GM23338 (cell line): ENCODE data around the gene SGCG. TPM values are rescaled to one million over a fixed set of nuclear protein-coding genes. Genes with fewer than 3 reads are reported as not detected.

Source experiments
- ATAC-seq: fragments of 200-7000 bp; cut with Tn5 transposase; 3 replicates; pipeline ENCODE4 v1.9.1; 2020
- DNase-seq: peaks from one replicate; pipeline ENCODE4 v3.0.0-alpha.2; 2015; ENCODE audit warnings: low spot score
- H2AFZ ChIP-seq: fragments of 200-600 bp; sonication (generic); 2 replicates; pipeline ENCODE4 v1.8.0; 2016; ENCODE audit warnings: antibody characterized with exemption, mild to moderate bottlenecking, moderate library complexity
- H3F3A ChIP-seq: fragments of 200-600 bp; sonication (generic); replicated peaks from 2 replicates; pipeline ENCODE4 v1.8.0; 2017; ENCODE audit warnings: antibody characterized with exemption, mixed run types, low read depth
- H3K27ac ChIP-seq: fragments of 200-600 bp; sonication (generic); 2 replicates; pipeline ENCODE4 v1.6.1; 2016; ENCODE audit warnings: low read depth
- H3K27me3 ChIP-seq: fragments of 200-600 bp; sonication (generic); 2 replicates; pipeline ENCODE4 v1.8.0; 2016; ENCODE audit warnings: mild to moderate bottlenecking, mixed run types, moderate library complexity; ENCODE audit not compliant: insufficient read depth
- H3K36me3 ChIP-seq: fragments of 200-600 bp; sonication (generic); 2 replicates; pipeline ENCODE4 v1.8.0; 2016; ENCODE audit warnings: mild to moderate bottlenecking; ENCODE audit not compliant: insufficient read depth
- H3K4me1 ChIP-seq: fragments of 200-600 bp; sonication (generic); 2 replicates; pipeline ENCODE4 v1.8.0; 2016; ENCODE audit warnings: mild to moderate bottlenecking, moderate library complexity; ENCODE audit not compliant: insufficient read depth
- H3K4me2 ChIP-seq: fragments of 200-600 bp; sonication (generic); 2 replicates; pipeline ENCODE4 v1.7.1; 2017; ENCODE audit warnings: mixed run types
- H3K4me3 ChIP-seq: fragments of 200-600 bp; sonication (generic); 2 replicates; pipeline ENCODE4 v1.6.1; 2016; ENCODE audit warnings: mixed run types
- H3K79me2 ChIP-seq: fragments of 200-600 bp; sonication (generic); replicated peaks from 2 replicates; pipeline ENCODE4 v1.8.0; 2017; ENCODE audit warnings: mild to moderate bottlenecking; ENCODE audit not compliant: insufficient read depth
- H3K9me2 ChIP-seq: fragments of 200-600 bp; sonication (generic); 2 replicates; pipeline ENCODE4 v1.8.0; 2017; ENCODE audit not compliant: insufficient read depth
- H4K20me1 ChIP-seq: fragments of 200-600 bp; sonication (generic); replicated peaks from 2 replicates; pipeline ENCODE4 v1.8.0; 2017; ENCODE audit warnings: mild to moderate bottlenecking; ENCODE audit not compliant: insufficient read depth
- H3K27ac Mint-ChIP-seq: 2 replicates; pipeline ENCODE4 v1.8.0; 2020; ENCODE audit warnings: inconsistent platforms, mild to moderate bottlenecking, moderate library complexity, mixed read lengths
- H3K27me3 Mint-ChIP-seq: 3 replicates; pipeline ENCODE4 v1.8.0; 2022; ENCODE audit warnings: low read depth, mild to moderate bottlenecking, moderate library complexity, mixed read lengths, inconsistent platforms; ENCODE audit not compliant: insufficient read depth, poor library complexity
- H3K36me3 Mint-ChIP-seq: 3 replicates; pipeline ENCODE4 v1.8.0; 2021; ENCODE audit warnings: low read depth, mild to moderate bottlenecking, inconsistent platforms, moderate library complexity, mixed read lengths
- H3K4me1 Mint-ChIP-seq: 3 replicates; pipeline ENCODE4 v1.8.0; 2020; ENCODE audit warnings: mild to moderate bottlenecking, inconsistent platforms, mixed read lengths
- H3K4me3 Mint-ChIP-seq: 3 replicates; pipeline ENCODE4 v1.8.0; 2021; ENCODE audit warnings: moderate library complexity, mild to moderate bottlenecking, inconsistent platforms, mixed read lengths
- H3K9me3 Mint-ChIP-seq: 3 replicates; pipeline ENCODE4 v1.8.0; 2020; ENCODE audit warnings: moderate library complexity, mild to moderate bottlenecking, inconsistent platforms, mixed read lengths
- EZH2phosphoT487 ChIP-seq: fragments of 200-600 bp; sonication (generic); IDR thresholded peaks from one replicate; pipeline ENCODE4 v1.8.1; 2018; ENCODE audit warnings: antibody characterized with exemption; ENCODE audit not compliant: unreplicated experiment
- JUNB ChIP-seq: IDR thresholded peaks from one replicate; pipeline ENCODE4 v1.6.1; 2016; ENCODE audit warnings: antibody characterized with exemption; ENCODE audit not compliant: unreplicated experiment
- NANOG ChIP-seq: IDR thresholded peaks from 2 replicates; pipeline ENCODE4 v1.6.1; 2016; ENCODE audit warnings: antibody characterized with exemption, borderline replicate concordance
- POLR2AphosphoS5 ChIP-seq: IDR thresholded peaks from 2 replicates; pipeline ENCODE4 v1.6.1; 2016; ENCODE audit warnings: antibody characterized with exemption, low read depth
- STAT1 ChIP-seq: IDR thresholded peaks from one replicate; pipeline ENCODE4 v1.6.1; 2016; ENCODE audit warnings: antibody characterized with exemption; ENCODE audit not compliant: unreplicated experiment
- ZNF114 ChIP-seq: fragments of 250-450 bp; sonication (Bioruptor Pico); IDR thresholded peaks from 2 replicates; pipeline ENCODE4 v1.5.0; 2020; ENCODE audit warnings: mild to moderate bottlenecking, moderate library complexity
- polyA plus RNA-seq: library from polyadenylated mRNA; unstranded; fragments of >200 nt; fragmentation: Nextera tagmentation; extraction: Ambion mirVana; gene quantifications from 2 replicates; pipeline ENCODE4 v1.2.1, GENCODE V29; 2016
- total RNA-seq: library from RNA; depleted of rRNA; stranded (reverse); fragments of >200 nt; shearing (Covaris generic); gene quantifications from 2 replicates; pipeline ENCODE4 v1.2.3, GENCODE V29; 2014
- TF ChIP-seq, protein P1 (sequence below): fragments of 250-450 bp; sonication (Bioruptor Pico); IDR thresholded peaks from 2 replicates; pipeline ENCODE4 v1.5.0; 2020; ENCODE audit warnings: mild to moderate bottlenecking, moderate library complexity
- TF ChIP-seq, protein P2 (sequence below): IDR thresholded peaks from one replicate; pipeline ENCODE4 v1.6.1; 2018; ENCODE audit warnings: antibody characterized with exemption; ENCODE audit not compliant: unreplicated experiment

Gene SGCG
- total and polyA plus RNA-seq, 2 experiments from 2014 or later = not detected

DNA sequence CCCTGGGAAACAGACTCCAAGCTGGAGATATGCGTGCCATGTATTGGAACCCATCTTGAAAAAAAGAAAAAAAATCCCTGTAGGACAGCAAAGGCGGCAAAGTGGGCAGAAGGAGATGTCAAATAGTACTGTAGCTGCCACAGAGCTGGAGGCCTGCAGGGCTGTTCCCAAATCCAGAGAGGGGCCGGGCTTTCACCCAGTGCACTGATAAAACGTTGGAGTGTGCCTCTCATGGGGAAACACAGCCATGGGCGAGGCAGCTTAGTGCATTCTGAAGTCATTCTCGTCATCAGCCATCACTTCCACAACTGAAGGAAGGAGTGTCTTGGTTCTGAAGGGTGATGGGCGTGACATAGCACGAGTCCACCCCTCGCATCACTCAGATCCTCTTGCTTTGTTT, 4.8 kb downstream of the SGCG start:
- Histone ChIP-seq H3K36me3 (no peaks in the 10 kb centered on the region), H4K20me1 (no peaks in the 10 kb centered on the region), H3K27ac (no peak overlapping the region), H2AFZ (no peak overlapping the region), H3K9me2 (no peaks in the 10 kb centered on the region), H3K79me2 (no peaks in the 10 kb centered on the region), H3K4me3 (no peak overlapping the region), H3K27me3 (no peaks in the 10 kb centered on the region), H3K4me2 (no peak overlapping the region), H3K4me1 (no peaks in the 10 kb centered on the region), H3F3A (no peaks in the 10 kb centered on the region)
- Mint-ChIP-seq H3K9me3 (no peaks in the 10 kb centered on the region; the same call in 2 of the 3 replicates), H3K27me3 (no peaks in the 10 kb centered on the region), H3K4me3 (no peak overlapping the region), H3K27ac (no peak overlapping the region), H3K36me3 (no peaks in the 10 kb centered on the region), H3K4me1 (no peaks in the 10 kb centered on the region)
- TF ChIP-seq STAT1 = no peak
- TF ChIP-seq POLR2AphosphoS5 = no peak
- TF ChIP-seq NANOG = no peak
- DNase-seq (no peak), ATAC-seq (no peak)

DNA sequence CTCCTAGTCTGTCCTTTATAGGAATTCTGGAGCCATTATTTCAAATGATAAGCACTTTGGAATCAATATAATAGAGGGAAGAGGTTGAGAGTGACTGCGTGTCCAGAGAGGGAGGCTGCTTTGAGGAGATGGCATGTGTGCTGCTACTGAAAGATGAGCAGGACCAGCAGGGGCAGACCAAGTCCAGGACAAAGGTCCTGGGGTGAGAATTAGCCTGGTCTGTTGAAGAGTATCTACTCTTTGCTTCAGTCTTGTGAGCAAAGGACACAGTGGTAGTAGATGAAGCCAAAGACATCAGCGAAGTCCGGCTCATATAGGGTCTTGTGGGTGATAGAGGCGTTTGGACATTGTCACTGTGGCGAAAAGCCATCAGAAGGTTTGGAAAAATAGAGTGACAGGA, 21.1 kb downstream of the SGCG start:
- Histone ChIP-seq H3K9me2 (no peaks in the 10 kb centered on the region), H3K79me2 (no peaks in the 10 kb centered on the region), H3K27me3 (no peaks in the 10 kb centered on the region), H3K36me3 (no peaks in the 10 kb centered on the region), H3F3A (no peaks in the 10 kb centered on the region), H4K20me1 (no peaks in the 10 kb centered on the region), H3K4me1 (no peaks in the 10 kb centered on the region), H3K4me3 (no peak overlapping the region), H2AFZ (no peak overlapping the region), H3K4me2 (no peak overlapping the region), H3K27ac (no peak overlapping the region)
- no peaks in the 10 kb centered on the region for H3K36me3 Mint-ChIP-seq
- TF ChIP-seq POLR2AphosphoS5 (no peak), STAT1 (no peak), ZNF114 (no peak)
- H3K4me3 Mint-ChIP-seq = no peak overlapping the region
- peaks cover 3% of the 10 kb centered on the region; the same call in 1 of the 3 replicates for H3K9me3 Mint-ChIP-seq
- ATAC-seq (no peak), DNase-seq (no peak)
- no peaks in the 10 kb centered on the region for H3K4me1 Mint-ChIP-seq
- H3K27me3 Mint-ChIP-seq = peaks cover 4% of the 10 kb centered on the region
- no peak overlapping the region for H3K27ac Mint-ChIP-seq

DNA sequence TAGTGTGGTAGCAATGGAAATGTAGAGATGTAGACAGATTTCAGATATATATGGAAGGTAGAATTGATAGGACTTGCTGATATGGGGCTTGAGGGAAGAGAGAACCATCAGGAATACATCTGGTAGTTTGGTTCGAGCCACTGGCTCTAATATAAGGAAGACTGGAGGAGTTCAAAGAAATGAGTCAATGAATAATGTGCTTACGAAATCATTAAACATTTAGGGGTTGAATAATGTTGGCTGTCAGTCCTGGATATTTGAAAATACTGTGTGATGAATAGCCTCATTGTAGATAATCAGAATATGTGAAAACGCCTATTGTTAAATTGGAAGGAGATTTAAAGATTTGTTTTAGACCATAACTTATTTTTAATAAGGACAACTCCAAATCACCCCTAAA, 21.6 kb downstream of the SGCG start:
- Histone ChIP-seq H3K4me3 (no peak overlapping the region), H3K27ac (no peak overlapping the region), H3K9me2 (no peaks in the 10 kb centered on the region), H3K4me2 (no peak overlapping the region), H3K36me3 (no peaks in the 10 kb centered on the region), H4K20me1 (no peaks in the 10 kb centered on the region), H2AFZ (no peak overlapping the region), H3F3A (no peaks in the 10 kb centered on the region), H3K4me1 (no peaks in the 10 kb centered on the region), H3K79me2 (no peaks in the 10 kb centered on the region), H3K27me3 (no peaks in the 10 kb centered on the region)
- Mint-ChIP-seq H3K27me3 (peaks cover 4% of the 10 kb centered on the region), H3K4me1 (no peaks in the 10 kb centered on the region), H3K27ac (no peak overlapping the region), H3K36me3 (no peaks in the 10 kb centered on the region), H3K4me3 (no peak overlapping the region), H3K9me3 (peaks cover 3% of the 10 kb centered on the region; the same call in 1 of the 3 replicates)
- ATAC-seq (no peak), DNase-seq (no peak)
- no peak for TF ChIP-seq ZNF114
- TF ChIP-seq JUNB = no peak
- no peak for TF ChIP-seq NANOG
- no peak for TF ChIP-seq POLR2AphosphoS5
- no peak for TF ChIP-seq EZH2phosphoT487
- TF ChIP-seq, protein P1, sequence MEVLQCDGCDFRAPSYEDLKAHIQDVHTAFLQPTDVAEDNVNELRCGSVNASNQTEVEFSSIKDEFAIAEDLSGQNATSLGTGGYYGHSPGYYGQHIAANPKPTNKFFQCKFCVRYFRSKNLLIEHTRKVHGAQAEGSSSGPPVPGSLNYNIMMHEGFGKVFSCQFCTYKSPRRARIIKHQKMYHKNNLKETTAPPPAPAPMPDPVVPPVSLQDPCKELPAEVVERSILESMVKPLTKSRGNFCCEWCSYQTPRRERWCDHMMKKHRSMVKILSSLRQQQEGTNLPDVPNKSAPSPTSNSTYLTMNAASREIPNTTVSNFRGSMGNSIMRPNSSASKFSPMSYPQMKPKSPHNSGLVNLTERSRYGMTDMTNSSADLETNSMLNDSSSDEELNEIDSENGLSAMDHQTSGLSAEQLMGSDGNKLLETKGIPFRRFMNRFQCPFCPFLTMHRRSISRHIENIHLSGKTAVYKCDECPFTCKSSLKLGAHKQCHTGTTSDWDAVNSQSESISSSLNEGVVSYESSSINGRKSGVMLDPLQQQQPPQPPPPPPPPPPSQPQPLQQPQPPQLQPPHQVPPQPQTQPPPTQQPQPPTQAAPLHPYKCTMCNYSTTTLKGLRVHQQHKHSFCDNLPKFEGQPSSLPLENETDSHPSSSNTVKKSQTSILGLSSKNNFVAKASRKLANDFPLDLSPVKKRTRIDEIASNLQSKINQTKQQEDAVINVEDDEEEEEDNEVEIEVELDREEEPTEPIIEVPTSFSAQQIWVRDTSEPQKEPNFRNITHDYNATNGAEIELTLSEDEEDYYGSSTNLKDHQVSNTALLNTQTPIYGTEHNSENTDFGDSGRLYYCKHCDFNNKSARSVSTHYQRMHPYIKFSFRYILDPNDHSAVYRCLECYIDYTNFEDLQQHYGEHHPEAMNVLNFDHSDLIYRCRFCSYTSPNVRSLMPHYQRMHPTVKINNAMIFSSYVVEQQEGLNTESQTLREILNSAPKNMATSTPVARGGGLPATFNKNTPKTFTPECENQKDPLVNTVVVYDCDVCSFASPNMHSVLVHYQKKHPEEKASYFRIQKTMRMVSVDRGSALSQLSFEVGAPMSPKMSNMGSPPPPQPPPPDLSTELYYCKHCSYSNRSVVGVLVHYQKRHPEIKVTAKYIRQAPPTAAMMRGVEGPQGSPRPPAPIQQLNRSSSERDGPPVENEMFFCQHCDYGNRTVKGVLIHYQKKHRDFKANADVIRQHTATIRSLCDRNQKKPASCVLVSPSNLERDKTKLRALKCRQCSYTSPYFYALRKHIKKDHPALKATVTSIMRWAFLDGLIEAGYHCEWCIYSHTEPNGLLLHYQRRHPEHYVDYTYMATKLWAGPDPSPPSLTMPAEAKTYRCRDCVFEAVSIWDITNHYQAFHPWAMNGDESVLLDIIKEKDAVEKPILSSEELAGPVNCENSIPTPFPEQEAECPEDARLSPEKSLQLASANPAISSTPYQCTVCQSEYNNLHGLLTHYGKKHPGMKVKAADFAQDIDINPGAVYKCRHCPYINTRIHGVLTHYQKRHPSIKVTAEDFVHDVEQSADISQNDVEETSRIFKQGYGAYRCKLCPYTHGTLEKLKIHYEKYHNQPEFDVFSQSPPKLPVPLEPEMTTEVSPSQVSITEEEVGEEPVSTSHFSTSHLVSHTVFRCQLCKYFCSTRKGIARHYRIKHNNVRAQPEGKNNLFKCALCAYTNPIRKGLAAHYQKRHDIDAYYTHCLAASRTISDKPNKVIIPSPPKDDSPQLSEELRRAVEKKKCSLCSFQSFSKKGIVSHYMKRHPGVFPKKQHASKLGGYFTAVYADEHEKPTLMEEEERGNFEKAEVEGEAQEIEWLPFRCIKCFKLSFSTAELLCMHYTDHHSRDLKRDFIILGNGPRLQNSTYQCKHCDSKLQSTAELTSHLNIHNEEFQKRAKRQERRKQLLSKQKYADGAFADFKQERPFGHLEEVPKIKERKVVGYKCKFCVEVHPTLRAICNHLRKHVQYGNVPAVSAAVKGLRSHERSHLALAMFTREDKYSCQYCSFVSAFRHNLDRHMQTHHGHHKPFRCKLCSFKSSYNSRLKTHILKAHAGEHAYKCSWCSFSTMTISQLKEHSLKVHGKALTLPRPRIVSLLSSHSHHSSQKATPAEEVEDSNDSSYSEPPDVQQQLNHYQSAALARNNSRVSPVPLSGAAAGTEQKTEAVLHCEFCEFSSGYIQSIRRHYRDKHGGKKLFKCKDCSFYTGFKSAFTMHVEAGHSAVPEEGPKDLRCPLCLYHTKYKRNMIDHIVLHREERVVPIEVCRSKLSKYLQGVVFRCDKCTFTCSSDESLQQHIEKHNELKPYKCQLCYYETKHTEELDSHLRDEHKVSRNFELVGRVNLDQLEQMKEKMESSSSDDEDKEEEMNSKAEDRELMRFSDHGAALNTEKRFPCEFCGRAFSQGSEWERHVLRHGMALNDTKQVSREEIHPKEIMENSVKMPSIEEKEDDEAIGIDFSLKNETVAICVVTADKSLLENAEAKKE (CRISPR knock-in tag) = no peak
- TF ChIP-seq, protein P2, sequence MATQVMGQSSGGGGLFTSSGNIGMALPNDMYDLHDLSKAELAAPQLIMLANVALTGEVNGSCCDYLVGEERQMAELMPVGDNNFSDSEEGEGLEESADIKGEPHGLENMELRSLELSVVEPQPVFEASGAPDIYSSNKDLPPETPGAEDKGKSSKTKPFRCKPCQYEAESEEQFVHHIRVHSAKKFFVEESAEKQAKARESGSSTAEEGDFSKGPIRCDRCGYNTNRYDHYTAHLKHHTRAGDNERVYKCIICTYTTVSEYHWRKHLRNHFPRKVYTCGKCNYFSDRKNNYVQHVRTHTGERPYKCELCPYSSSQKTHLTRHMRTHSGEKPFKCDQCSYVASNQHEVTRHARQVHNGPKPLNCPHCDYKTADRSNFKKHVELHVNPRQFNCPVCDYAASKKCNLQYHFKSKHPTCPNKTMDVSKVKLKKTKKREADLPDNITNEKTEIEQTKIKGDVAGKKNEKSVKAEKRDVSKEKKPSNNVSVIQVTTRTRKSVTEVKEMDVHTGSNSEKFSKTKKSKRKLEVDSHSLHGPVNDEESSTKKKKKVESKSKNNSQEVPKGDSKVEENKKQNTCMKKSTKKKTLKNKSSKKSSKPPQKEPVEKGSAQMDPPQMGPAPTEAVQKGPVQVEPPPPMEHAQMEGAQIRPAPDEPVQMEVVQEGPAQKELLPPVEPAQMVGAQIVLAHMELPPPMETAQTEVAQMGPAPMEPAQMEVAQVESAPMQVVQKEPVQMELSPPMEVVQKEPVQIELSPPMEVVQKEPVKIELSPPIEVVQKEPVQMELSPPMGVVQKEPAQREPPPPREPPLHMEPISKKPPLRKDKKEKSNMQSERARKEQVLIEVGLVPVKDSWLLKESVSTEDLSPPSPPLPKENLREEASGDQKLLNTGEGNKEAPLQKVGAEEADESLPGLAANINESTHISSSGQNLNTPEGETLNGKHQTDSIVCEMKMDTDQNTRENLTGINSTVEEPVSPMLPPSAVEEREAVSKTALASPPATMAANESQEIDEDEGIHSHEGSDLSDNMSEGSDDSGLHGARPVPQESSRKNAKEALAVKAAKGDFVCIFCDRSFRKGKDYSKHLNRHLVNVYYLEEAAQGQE = no peak
